ENCODE measurements around the gene HAT1. TPM values are rescaled to one million over a fixed set of nuclear protein-coding genes. Genes with fewer than 3 reads are reported as not detected.

HAT1 gene
- total RNA-seq, 1 donor from 2014 or later = 74.6 TPM

GRCh38 chr2:171939743-171940071, 17.4 kb downstream of the HAT1 start:
- Mint-ChIP-seq H3K36me3 (ENCODE audit: low read depth) (peaks cover 25% of the 10 kb centered on the region), H3K4me1 (peaks cover 23% of the 10 kb centered on the region), H3K9me3 (no peaks in the 10 kb centered on the region), H3K4me3 (no peak overlapping the region), H3K27ac (no peak overlapping the region), H3K27me3 (no peaks in the 10 kb centered on the region)
- intact Hi-C loops (cut with micrococcal nuclease) = loop anchor here (10.0 kb wide), 1 partner anchor 135 kb away; no protein-coding TSS in a partner anchor
- no peak for DNase-seq

DNA sequence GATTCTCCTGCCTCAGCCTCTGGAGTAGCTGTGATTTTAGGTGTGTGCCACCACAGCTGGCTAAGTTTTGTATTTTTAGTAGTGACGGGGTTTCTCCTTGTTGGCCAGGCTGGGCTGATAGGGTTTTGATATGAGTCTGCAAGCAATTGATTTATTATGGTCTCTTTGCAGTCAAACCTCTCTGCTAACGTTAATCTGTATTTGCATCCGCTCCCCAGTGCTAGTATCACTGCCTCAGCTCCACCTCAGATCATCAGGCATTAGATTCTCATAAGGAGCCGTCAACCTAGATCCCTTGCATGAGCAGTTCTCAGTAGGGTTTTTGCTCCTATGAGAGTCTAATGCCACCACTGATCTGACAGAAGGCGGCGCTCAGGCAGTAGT, 19.0 kb downstream of the HAT1 start:
- intact Hi-C loops (cut with micrococcal nuclease) = loop anchor here (10.0 kb wide), 1 partner anchor 133 kb away; no protein-coding TSS in a partner anchor
- no peaks in the 10 kb centered on the region for H3K27me3 Mint-ChIP-seq
- no peaks in the 10 kb centered on the region for H3K9me3 Mint-ChIP-seq
- H3K4me1 Mint-ChIP-seq = peaks cover 16% of the 10 kb centered on the region
- no peak overlapping the region for H3K27ac Mint-ChIP-seq
- peaks cover 19% of the 10 kb centered on the region for H3K36me3 Mint-ChIP-seq (ENCODE audit: low read depth)
- no peak overlapping the region for H3K4me3 Mint-ChIP-seq
- DNase-seq = no peak

DNA sequence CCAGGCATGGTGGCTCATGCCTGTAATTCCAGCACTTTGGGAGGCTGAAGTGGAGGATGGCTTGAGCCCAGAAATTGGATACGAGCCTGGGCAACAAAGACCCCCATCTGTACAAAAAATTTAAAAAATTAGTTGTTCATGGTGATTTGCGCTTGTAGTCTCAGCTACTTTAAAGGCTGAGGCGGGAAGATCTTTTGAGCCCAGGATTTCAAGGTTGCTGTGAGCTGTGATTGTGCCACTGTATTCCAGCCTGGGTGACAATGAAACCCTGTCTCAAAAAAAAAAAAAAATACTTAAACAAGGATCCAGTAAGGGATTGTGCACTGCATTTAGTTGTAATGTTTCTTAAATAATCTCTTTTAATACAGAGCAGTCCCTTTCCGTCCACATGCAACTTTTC, 21.6 kb downstream of the HAT1 start:
- Mint-ChIP-seq H3K4me3 (no peak overlapping the region), H3K36me3 (ENCODE audit: low read depth) (peaks cover 21% of the 10 kb centered on the region), H3K27me3 (no peaks in the 10 kb centered on the region), H3K27ac (no peak overlapping the region), H3K4me1 (peaks cover 13% of the 10 kb centered on the region), H3K9me3 (no peaks in the 10 kb centered on the region)
- no peak for DNase-seq
- intact Hi-C loops (cut with micrococcal nuclease) = loop anchor here (10.0 kb wide), 1 partner anchor 131 kb away; no protein-coding TSS in a partner anchor

DNA sequence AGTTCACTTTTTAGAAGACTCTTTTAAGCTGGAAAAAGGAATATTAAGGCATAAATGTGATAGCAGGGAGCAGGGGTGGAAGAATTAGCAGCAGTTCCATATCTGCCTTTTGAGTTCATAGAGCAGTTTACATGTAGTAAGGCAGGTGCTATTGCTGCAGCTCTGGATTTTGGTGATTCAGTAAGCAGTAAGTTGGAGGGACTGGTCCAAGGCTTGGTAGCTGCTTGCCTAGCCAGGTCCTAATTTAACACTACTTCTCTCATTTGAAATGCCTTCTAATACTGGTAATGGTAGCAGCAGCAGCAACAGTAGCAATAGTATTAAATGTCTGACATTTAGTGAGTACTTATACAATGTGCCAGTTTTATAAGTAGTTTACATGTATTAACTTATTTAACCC, 30.0 kb downstream of the HAT1 start:
- no peak for DNase-seq
- intact Hi-C loops (cut with micrococcal nuclease) = no loop called here
- Mint-ChIP-seq H3K27me3 (no peaks in the 10 kb centered on the region), H3K9me3 (no peaks in the 10 kb centered on the region), H3K4me3 (no peak overlapping the region), H3K36me3 (ENCODE audit: low read depth) (peaks cover 28% of the 10 kb centered on the region), H3K27ac (no peak overlapping the region), H3K4me1 (peaks cover 23% of the 10 kb centered on the region)

DNA sequence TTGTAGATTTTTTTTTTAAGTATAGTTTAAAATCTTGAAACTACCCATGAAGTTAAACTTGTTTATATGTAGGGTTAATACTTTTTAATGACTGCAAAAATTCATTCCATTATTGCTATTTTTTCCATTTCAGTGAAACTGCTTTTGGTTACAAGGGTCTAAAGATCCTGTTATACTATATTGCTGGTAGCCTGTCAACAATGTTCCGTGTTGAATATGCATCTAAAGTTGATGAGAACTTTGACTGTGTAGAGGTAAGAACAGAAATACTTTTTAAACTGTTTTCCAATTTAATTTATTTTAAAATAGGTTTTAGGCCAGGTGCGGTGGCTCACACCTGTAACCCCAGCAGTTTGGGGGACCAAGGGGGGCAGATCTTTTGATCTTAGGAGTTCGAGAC, 30.5 kb downstream of the HAT1 start:
- intact Hi-C loops (cut with micrococcal nuclease) = no loop called here
- Mint-ChIP-seq H3K9me3 (no peaks in the 10 kb centered on the region), H3K27ac (no peak overlapping the region), H3K4me1 (peaks cover 25% of the 10 kb centered on the region), H3K36me3 (ENCODE audit: low read depth) (peaks cover 30% of the 10 kb centered on the region), H3K4me3 (no peak overlapping the region), H3K27me3 (no peaks in the 10 kb centered on the region)
- DNase-seq = no peak

DNA sequence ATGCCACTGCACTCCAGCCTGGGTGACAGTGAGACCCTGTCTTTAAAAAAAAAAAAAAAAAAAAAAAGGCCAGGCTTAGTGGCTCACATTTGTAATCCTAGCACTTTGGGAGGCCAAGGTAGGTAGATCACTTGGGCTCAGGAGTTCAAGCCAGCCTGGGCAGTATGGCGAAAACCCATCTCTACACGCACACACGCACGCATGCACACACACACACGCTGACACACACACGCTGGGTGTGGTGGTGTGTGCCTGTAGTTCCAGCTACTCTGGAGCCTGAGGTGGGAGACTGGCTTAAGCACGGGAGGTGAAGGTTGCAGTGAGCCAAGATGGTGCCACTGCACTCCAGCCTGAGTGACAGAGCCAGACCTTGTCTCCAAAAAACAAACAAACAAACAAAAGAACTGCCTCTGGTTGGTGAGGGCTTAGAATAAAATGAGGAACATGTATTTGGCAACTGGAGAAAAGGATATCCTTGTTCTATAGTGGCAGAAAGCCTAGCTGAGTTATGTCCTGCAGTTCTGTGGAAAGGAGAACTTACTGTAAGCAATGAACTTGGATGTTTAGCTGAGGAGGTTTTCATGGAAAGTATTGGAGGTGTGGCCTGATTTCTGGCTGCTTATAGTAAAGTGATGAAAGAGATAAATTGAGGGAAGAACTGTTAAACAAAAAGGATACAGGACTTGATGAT, 34.0 kb downstream of the HAT1 start:
- Mint-ChIP-seq H3K27me3 (no peaks in the 10 kb centered on the region), H3K4me3 (no peak overlapping the region), H3K36me3 (ENCODE audit: low read depth) (peaks cover 32% of the 10 kb centered on the region), H3K27ac (no peak overlapping the region), H3K4me1 (peaks cover 29% of the 10 kb centered on the region), H3K9me3 (no peaks in the 10 kb centered on the region)
- no peak for DNase-seq
- intact Hi-C loops (cut with micrococcal nuclease) = loop anchor here (5.0 kb wide), 1 partner anchor 34 kb away; the partner anchor contains the start of gene HAT1

DNA sequence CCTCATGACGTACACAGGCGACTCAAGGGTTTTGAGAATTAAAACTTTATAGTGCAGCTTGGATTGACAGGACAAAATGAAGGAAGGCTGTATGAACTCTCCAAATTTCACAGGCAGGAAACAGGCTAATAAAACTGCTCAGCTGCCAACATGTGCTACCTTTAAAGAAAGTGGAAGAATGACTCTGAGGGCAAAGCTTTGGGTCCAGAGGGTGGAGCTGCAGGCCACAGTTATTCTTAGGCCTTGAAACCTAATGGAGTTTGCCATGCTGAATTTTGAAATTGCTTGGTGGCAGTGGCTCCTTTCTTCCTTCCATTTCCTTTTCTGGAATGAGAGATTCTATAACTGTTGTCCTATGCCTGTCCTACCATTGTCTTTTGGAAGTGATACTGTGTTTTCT, 34.8 kb downstream of the HAT1 start:
- H3K4me3 Mint-ChIP-seq = no peak overlapping the region
- intact Hi-C loops (cut with micrococcal nuclease) = loop anchor here (5.0 kb wide), 1 partner anchor 35 kb away; the partner anchor contains the start of gene HAT1
- H3K27ac Mint-ChIP-seq = no peak overlapping the region
- peaks cover 32% of the 10 kb centered on the region for H3K36me3 Mint-ChIP-seq (ENCODE audit: low read depth)
- H3K4me1 Mint-ChIP-seq = peaks cover 30% of the 10 kb centered on the region
- no peak for DNase-seq
- no peaks in the 10 kb centered on the region for H3K27me3 Mint-ChIP-seq
- no peaks in the 10 kb centered on the region for H3K9me3 Mint-ChIP-seq

DNA sequence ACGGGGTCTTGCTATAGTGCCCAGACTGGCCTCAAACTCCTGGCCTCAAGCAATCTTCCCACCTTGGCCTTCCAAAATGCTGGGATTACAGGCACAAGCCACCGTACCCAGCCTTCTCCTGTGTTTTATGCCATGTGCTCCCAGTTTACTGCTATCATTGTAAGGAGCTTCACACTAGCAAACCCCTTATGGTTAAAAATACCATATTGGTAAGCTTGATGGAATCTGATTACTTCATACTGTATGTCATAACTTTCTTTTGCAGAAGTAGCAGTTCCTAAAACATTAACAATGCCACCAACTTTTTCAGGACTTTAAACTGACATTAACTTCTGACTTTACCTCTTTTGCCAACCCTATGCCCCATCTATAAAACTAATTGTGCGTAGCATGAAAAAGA, 36.2 kb downstream of the HAT1 start:
- H3K9me3 Mint-ChIP-seq = no peaks in the 10 kb centered on the region
- no peak overlapping the region for H3K4me3 Mint-ChIP-seq
- no peaks in the 10 kb centered on the region for H3K27me3 Mint-ChIP-seq
- peaks cover 32% of the 10 kb centered on the region for H3K36me3 Mint-ChIP-seq (ENCODE audit: low read depth)
- intact Hi-C loops (cut with micrococcal nuclease) = loop anchor here (5.0 kb wide), 1 partner anchor 36 kb away; the partner anchor contains the start of gene HAT1
- peaks cover 33% of the 10 kb centered on the region for H3K4me1 Mint-ChIP-seq
- H3K27ac Mint-ChIP-seq = no peak overlapping the region
- DNase-seq = no peak

- Mint-ChIP-seq H3K9me3 (no peaks in the 10 kb centered on the region), H3K27ac (no peak overlapping the region), H3K4me1 (peaks cover 31% of the 10 kb centered on the region), H3K27me3 (no peaks in the 10 kb centered on the region), H3K4me3 (no peak overlapping the region), H3K36me3 (ENCODE audit: low read depth) (peaks cover 21% of the 10 kb centered on the region)
- intact Hi-C loops (cut with micrococcal nuclease) = loop anchor here (5.0 kb wide), 2 partner anchors 37 to 38 kb away; partner anchors contain the start of genes HAT1 and METAP1D
- DNase-seq = no peak
These were observed 37.7 kb downstream of the HAT1 start for GRCh38 chr2:171959998-171960397.

GRCh38 chr2:171960570-171960969, 38.3 kb downstream of the HAT1 start:
- Mint-ChIP-seq H3K4me3 (no peak overlapping the region), H3K9me3 (no peaks in the 10 kb centered on the region), H3K36me3 (ENCODE audit: low read depth) (peaks cover 18% of the 10 kb centered on the region), H3K27me3 (no peaks in the 10 kb centered on the region), H3K27ac (no peak overlapping the region), H3K4me1 (peaks cover 29% of the 10 kb centered on the region)
- intact Hi-C loops (cut with micrococcal nuclease) = loop anchor here (5.0 kb wide), 1 partner anchor 37 kb away; the partner anchor contains the start of gene METAP1D
- DNase-seq = no peak

- DNase-seq = peak; percentile 69
- Mint-ChIP-seq H3K27ac (no peak overlapping the region), H3K9me3 (no peaks in the 10 kb centered on the region), H3K4me3 (peak overlapping the region; percentile 15), H3K4me1 (peaks cover 23% of the 10 kb centered on the region), H3K36me3 (ENCODE audit: low read depth) (peaks cover 32% of the 10 kb centered on the region), H3K27me3 (no peaks in the 10 kb centered on the region)
- intact Hi-C loops (cut with micrococcal nuclease) = loop anchor here (5.0 kb wide), 1 partner anchor 34 kb away; the partner anchor contains the start of gene METAP1D
These were observed 40.9 kb downstream of the HAT1 start for GRCh38 chr2:171963198-171963597.

GRCh38 chr2:171964308-171964707, 42.0 kb downstream of the HAT1 start:
- H3K36me3 Mint-ChIP-seq (ENCODE audit: low read depth) = peaks cover 30% of the 10 kb centered on the region
- DNase-seq = no peak
- intact Hi-C loops (cut with micrococcal nuclease) = loop anchor here (5.0 kb wide), 1 partner anchor 33 kb away; the partner anchor contains the start of gene METAP1D
- H3K4me3 Mint-ChIP-seq = no peak overlapping the region
- H3K9me3 Mint-ChIP-seq = no peaks in the 10 kb centered on the region
- H3K4me1 Mint-ChIP-seq = peaks cover 23% of the 10 kb centered on the region
- H3K27ac Mint-ChIP-seq = no peak overlapping the region
- no peaks in the 10 kb centered on the region for H3K27me3 Mint-ChIP-seq

- Mint-ChIP-seq H3K4me1 (peaks cover 19% of the 10 kb centered on the region), H3K36me3 (ENCODE audit: low read depth) (peaks cover 25% of the 10 kb centered on the region), H3K4me3 (no peak overlapping the region), H3K27ac (no peak overlapping the region), H3K27me3 (no peaks in the 10 kb centered on the region), H3K9me3 (no peaks in the 10 kb centered on the region)
- intact Hi-C loops (cut with micrococcal nuclease) = no loop called here
- no peak for DNase-seq
These were observed 43.0 kb downstream of the HAT1 start for GRCh38 chr2:171965238-171965637.

DNA sequence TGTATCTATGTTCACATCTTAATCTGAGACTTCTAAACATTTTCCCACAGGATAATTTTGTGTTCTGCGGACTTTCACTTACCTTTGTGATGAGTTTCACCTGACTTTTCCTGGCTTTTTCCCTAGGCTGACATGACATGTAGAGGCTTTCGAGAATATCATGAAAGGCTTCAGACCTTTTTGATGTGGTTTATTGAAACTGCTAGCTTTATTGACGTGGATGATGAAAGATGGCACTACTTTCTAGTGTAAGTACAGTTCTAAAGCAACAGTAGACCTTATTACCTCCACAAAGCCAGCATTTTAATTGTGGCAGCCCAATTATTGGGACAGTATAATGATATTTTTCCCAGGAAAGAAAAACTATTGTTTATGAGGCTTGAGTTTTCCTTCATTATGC, 43.4 kb downstream of the HAT1 start:
- intact Hi-C loops (cut with micrococcal nuclease) = no loop called here
- H3K36me3 Mint-ChIP-seq (ENCODE audit: low read depth) = peaks cover 25% of the 10 kb centered on the region
- peaks cover 19% of the 10 kb centered on the region for H3K4me1 Mint-ChIP-seq
- no peaks in the 10 kb centered on the region for H3K9me3 Mint-ChIP-seq
- no peak for DNase-seq
- H3K27me3 Mint-ChIP-seq = no peaks in the 10 kb centered on the region
- no peak overlapping the region for H3K4me3 Mint-ChIP-seq
- H3K27ac Mint-ChIP-seq = no peak overlapping the region

Measured in activated CD4-positive, alpha-beta T cell treated with anti-CD3 and anti-CD28 coated beads, Interleukin-2, amount 10 ng/mL, durations not matched to agents 24 days and 14 days (primary cell).